Panc1 (cell line): ENCODE results near the gene FHIT. TPM values are rescaled to one million over a fixed set of nuclear protein-coding genes. Genes with fewer than 3 reads are reported as not detected.

Experiments
- ATAC-seq: fragments of 200-7000 bp; cut with Tn5 transposase; 2 replicates; pipeline ENCODE4 v1.9.1; 2020; ENCODE audit warnings: mild to moderate bottlenecking, moderate library complexity
- BruUV-seq: library from RNA; stranded (reverse); fragments of 400-500 nt; replicated peaks from 2 replicates; lab custom pipeline; 2021; lab: Mats Ljungman, UMichigan
- CTCF ChIA-PET: fragments of 300-600 bp; sonication (Branson Sonifier 250); formaldehyde crosslinking; loops from one replicate; lab custom pipeline; 2022; ENCODE audit warnings: antibody characterized with exemption; lab: Charles Lee
- POLR2A ChIA-PET: fragments of 300-600 bp; sonication (Branson Sonifier 250); formaldehyde crosslinking; loops from one replicate; lab custom pipeline; 2022; ENCODE audit warnings: antibody characterized with exemption; lab: Charles Lee
- DNase-seq: peaks from one replicate; pipeline ENCODE4 v3.0.0-alpha.2; 2010; ENCODE audit warnings: low read depth, low spot score
- H3K27ac ChIP-seq: 2 replicates; pipeline ENCODE4 v1.5.1; 2011; ENCODE audit warnings: mild to moderate bottlenecking, low read length, inconsistent platforms
- H3K27me3 ChIP-seq: fragments of 200-500 bp; sonication (Bioruptor generic); 2 replicates; pipeline ENCODE4 v1.6.0; 2014; ENCODE audit warnings: low read length, inconsistent platforms; ENCODE audit not compliant: control insufficient read depth, insufficient read depth
- H3K36me3 ChIP-seq: fragments of 200-500 bp; sonication (Bioruptor generic); 2 replicates; pipeline ENCODE4 v1.5.1; 2014; ENCODE audit warnings: inconsistent platforms, mild to moderate bottlenecking, low read length, moderate library complexity; ENCODE audit not compliant: control insufficient read depth, insufficient read depth
- H3K4me1 ChIP-seq: 2 replicates; pipeline ENCODE4 v1.5.1; 2011; ENCODE audit warnings: inconsistent platforms, mild to moderate bottlenecking, low read length, moderate library complexity; ENCODE audit not compliant: control insufficient read depth, insufficient read depth
- H3K4me3 ChIP-seq, 2 experiments: 2 replicates each; pipeline ENCODE4 v1.5.1; 2011 to 2012; ENCODE audit warnings: low read depth in 2 of 2, low read length in 2 of 2, mild to moderate bottlenecking in 2 of 2, inconsistent platforms in 1 of 2, moderate library complexity in 1 of 2
- H3K9me3 ChIP-seq: fragments of 200-500 bp; sonication (Bioruptor generic); 2 replicates; pipeline ENCODE4 v1.5.1; 2014; ENCODE audit warnings: low read depth, mild to moderate bottlenecking, inconsistent platforms, low read length, moderate library complexity; ENCODE audit not compliant: control insufficient read depth, insufficient read depth
- CTCF ChIP-seq: fragments of 450-650 bp; IDR thresholded peaks from 2 replicates; pipeline ENCODE4 v1.5.1; 2017; ENCODE audit warnings: mild to moderate bottlenecking
- POLR2AphosphoS5 ChIP-seq: IDR thresholded peaks from 2 replicates; pipeline ENCODE4 v1.6.1; 2012; ENCODE audit warnings: mild to moderate bottlenecking, low read depth, low read length, moderate library complexity
- REST ChIP-seq, 2 experiments: IDR thresholded peaks; 2 replicates each; pipeline ENCODE4 v1.6.1; 2011 to 2012; ENCODE audit warnings: low read depth in 2 of 2, control low read depth in 1 of 2, low read length in 1 of 2, mild to moderate bottlenecking in 1 of 2, moderate library complexity in 1 of 2; ENCODE audit not compliant: insufficient read depth in 1 of 2
- SIN3A ChIP-seq: IDR thresholded peaks from 2 replicates; pipeline ENCODE4 v1.6.1; 2012; ENCODE audit warnings: low read depth, mild to moderate bottlenecking, low read length, moderate library complexity, borderline replicate concordance; ENCODE audit not compliant: insufficient read depth
- TCF7L2 ChIP-seq: IDR thresholded peaks from 2 replicates; pipeline ENCODE4 v1.6.1; 2011; ENCODE audit warnings: mild to moderate bottlenecking, low read depth, low read length, inconsistent platforms
- in situ Hi-C: cut with HindIII; loops from 2 replicates; pipeline ENCODE4 v1.10.0; 2016; ENCODE audit warnings: low sequenced_read_pairs, low pct_unique_long_range_greater_than_20kb
- intact Hi-C: fragments of 100-400 bp; cut with micrococcal nuclease; formaldehyde crosslinking; loops from one replicate; pipeline ENCODE4 v1.10.0; 2022; ENCODE audit not compliant: unreplicated experiment
- total RNA-seq: library from RNA; stranded (reverse); gene quantifications from one replicate; pipeline ENCODE4 v1.2.1, GENCODE V29; 2021; ENCODE audit not compliant: unreplicated experiment

The FHIT gene
- total RNA-seq, 1 experiment from 2014 or later: 2.2 TPM

- Histone ChIP-seq H3K4me3 (no peak overlapping the region), H3K27ac (no peak overlapping the region), H3K36me3 (no peaks in the 10 kb centered on the region), H3K27me3 (no peaks in the 10 kb centered on the region), H3K9me3 (no peaks in the 10 kb centered on the region), H3K4me1 (no peaks in the 10 kb centered on the region)
- intact Hi-C loops: no loop called here
- DNase-seq (no peak), ATAC-seq (no peak)
- ChIA-PET CTCF (interaction anchor here (0.5 kb wide), 1 partner anchor 1091 kb away, joined by 9 read pairs; no protein-coding TSS in a partner anchor), POLR2A (no interaction called here)
- BruUV-seq: no TSS peak
- TF ChIP-seq CTCF: no peak
- no peak for TF ChIP-seq SIN3A
- no peak for TF ChIP-seq REST (IDR thresholded peaks at IDR 0.05; ENCODE audit: insufficient read depth in 1 of 2, low read depth in 2 of 2, low read length in 1 of 2)
- no peak for TF ChIP-seq POLR2AphosphoS5
- TF ChIP-seq TCF7L2: no peak
- in situ Hi-C loops: no loop called here
Measured at GRCh38 chr3:60269377-60269776, 981.9 kb downstream of the FHIT start.

GRCh38 chr3:60268123-60268522 is 983.1 kb downstream of the FHIT start:
- DNase-seq (no peak), ATAC-seq (no peak)
- Histone ChIP-seq H3K27ac (no peak overlapping the region), H3K4me1 (no peaks in the 10 kb centered on the region), H3K9me3 (no peaks in the 10 kb centered on the region), H3K27me3 (no peaks in the 10 kb centered on the region), H3K36me3 (no peaks in the 10 kb centered on the region), H3K4me3 (no peak overlapping the region)
- BruUV-seq: no TSS peak
- ChIA-PET POLR2A (no interaction called here), CTCF (no interaction called here)
- intact Hi-C loops (no loop called here), in situ Hi-C loops (no loop called here)
- TF ChIP-seq TCF7L2: no peak
- no peak for TF ChIP-seq SIN3A
- TF ChIP-seq REST (IDR thresholded peaks at IDR 0.05; ENCODE audit: insufficient read depth in 1 of 2, low read depth in 2 of 2, low read length in 1 of 2): no peak
- no peak for TF ChIP-seq CTCF
- TF ChIP-seq POLR2AphosphoS5: no peak
